Hepatocyte (in vitro differentiated cells): Measurements from ENCODE around the gene LILRA6. TPM values are rescaled to one million over a fixed set of nuclear protein-coding genes. Genes with fewer than 3 reads are reported as not detected.
"Not testable (repeated sequence)": the region's sequence is repeated elsewhere in the genome, so short reads cannot be mapped to it uniquely, and the experiment has no call there.

Experiments
- DNase-seq: peaks from one replicate; pipeline ENCODE4 v3.0.0-alpha.2; 2016; ENCODE audit warnings: low spot score
- H2AFZ ChIP-seq: fragments of 200-600 bp; sonication (generic); 2 replicates; pipeline ENCODE4 v1.6.0; 2016; ENCODE audit warnings: antibody characterized with exemption, mild to moderate bottlenecking
- H3K27ac ChIP-seq: fragments of 200-600 bp; sonication (generic); 2 replicates; pipeline ENCODE4 v1.5.1; 2016; ENCODE audit warnings: mild to moderate bottlenecking
- H3K27me3 ChIP-seq: fragments of 200-600 bp; sonication (generic); 2 replicates; pipeline ENCODE4 v1.6.1; 2016
- H3K36me3 ChIP-seq: fragments of 200-600 bp; sonication (generic); replicated peaks from 2 replicates; pipeline ENCODE4 v1.5.1; 2016; ENCODE audit warnings: low read depth; ENCODE audit not compliant: insufficient read depth
- H3K4me1 ChIP-seq: fragments of 200-600 bp; sonication (generic); 2 replicates; pipeline ENCODE4 v1.5.1; 2016; ENCODE audit warnings: mild to moderate bottlenecking, moderate library complexity; ENCODE audit not compliant: insufficient read depth
- H3K4me2 ChIP-seq: fragments of 200-600 bp; sonication (generic); 2 replicates; pipeline ENCODE4 v1.6.0; 2016
- H3K4me3 ChIP-seq: fragments of 200-600 bp; sonication (generic); 2 replicates; pipeline ENCODE4 v1.5.1; 2016; ENCODE audit warnings: mild to moderate bottlenecking
- H3K79me2 ChIP-seq: fragments of 200-600 bp; sonication (generic); 2 replicates; pipeline ENCODE4 v1.6.0; 2017; ENCODE audit warnings: mild to moderate bottlenecking
- H3K9me2 ChIP-seq: fragments of 200-600 bp; sonication (generic); replicated peaks from 2 replicates; pipeline ENCODE4 v1.6.0; 2017; ENCODE audit warnings: mild to moderate bottlenecking; ENCODE audit not compliant: insufficient read depth
- H3K9me3 ChIP-seq: fragments of 200-600 bp; sonication (generic); 2 replicates; pipeline ENCODE4 v1.5.1; 2016; ENCODE audit warnings: low read depth, mild to moderate bottlenecking
- H4K20me1 ChIP-seq: fragments of 200-600 bp; sonication (generic); 2 replicates; pipeline ENCODE4 v1.6.0; 2016; ENCODE audit warnings: mild to moderate bottlenecking; ENCODE audit not compliant: insufficient read depth, poor library complexity, severe bottlenecking
- EZH2 ChIP-seq: fragments of 200-600 bp; sonication (generic); IDR thresholded peaks from 2 replicates; pipeline ENCODE4 v1.6.1; 2016; ENCODE audit warnings: antibody characterized with exemption, mild to moderate bottlenecking, borderline replicate concordance
- EZH2phosphoT487 ChIP-seq: fragments of 200-600 bp; sonication (generic); IDR thresholded peaks from one replicate; pipeline ENCODE4 v1.6.1; 2018; ENCODE audit warnings: antibody characterized with exemption, mild to moderate bottlenecking, low read depth, moderate library complexity; ENCODE audit not compliant: unreplicated experiment, severe bottlenecking
- WGBS: methylation state at CpG from one replicate; pipeline ENCODE4 v1.1.6; 2016; ENCODE audit warnings: low lambda C conversion rate; ENCODE audit errors: missing lambda C conversion rate; 5-methylcytosine and 5-hydroxymethylcytosine counted together
- polyA plus RNA-seq: library from polyadenylated mRNA; unstranded; fragments of >200 nt; fragmentation: Nextera tagmentation; extraction: Ambion mirVana; gene quantifications from 2 replicates; pipeline ENCODE4 v1.2.1, GENCODE V29; 2016
- total RNA-seq: library from RNA; depleted of rRNA; stranded (reverse); fragments of >200 nt; gene quantifications from 2 replicates; pipeline ENCODE4 v1.2.3, GENCODE V29; 2014
- TF ChIP-seq, protein P1 (sequence below): fragments of 200-600 bp; sonication (generic); IDR thresholded peaks from 2 replicates; pipeline ENCODE4 v1.5.1; 2016; ENCODE audit warnings: antibody characterized with exemption, mild to moderate bottlenecking; ENCODE audit not compliant: poor library complexity

The LILRA6 gene
- total and polyA plus RNA-seq, 2 experiments from 2014 or later = 0.36 TPM; not detected in 1

DNA sequence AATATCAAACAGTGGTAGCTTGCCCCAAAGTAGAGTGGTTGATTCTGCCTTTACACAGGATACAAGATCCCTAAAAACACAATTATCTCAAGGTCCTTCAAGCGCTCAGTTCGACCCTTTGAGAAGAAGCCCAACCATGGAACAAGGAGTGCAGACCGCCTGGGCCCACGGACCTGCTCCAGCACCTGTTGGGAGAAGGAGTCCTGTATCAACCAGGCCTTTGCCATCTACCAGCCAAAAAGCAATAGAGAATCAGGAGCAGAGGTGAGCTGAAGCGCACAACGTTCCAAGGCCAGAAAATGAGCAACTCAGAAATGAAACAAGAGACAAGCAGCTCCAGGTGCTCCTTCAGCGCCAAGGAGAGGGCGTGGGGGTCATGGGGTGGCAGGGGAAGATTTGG is 13.4 kb downstream of the LILRA6 start:
- Histone ChIP-seq H3K36me3 (no peaks in the 10 kb centered on the region), H3K9me2 (no peaks in the 10 kb centered on the region), H4K20me1 (no peaks in the 10 kb centered on the region), H3K79me2 (no peaks in the 10 kb centered on the region), H3K27me3 (peaks cover 5% of the 10 kb centered on the region), H3K4me1 (no peaks in the 10 kb centered on the region), H3K9me3 (no peaks in the 10 kb centered on the region), H3K4me2 (no peak overlapping the region), H2AFZ (no peak overlapping the region), H3K27ac (no peak overlapping the region), H3K4me3 (no peak overlapping the region)
- no peak for DNase-seq
- WGBS = 89% methylated on average over 8 of the region's 8 CpGs
- no peak for TF ChIP-seq EZH2phosphoT487
- TF ChIP-seq, protein P1, sequence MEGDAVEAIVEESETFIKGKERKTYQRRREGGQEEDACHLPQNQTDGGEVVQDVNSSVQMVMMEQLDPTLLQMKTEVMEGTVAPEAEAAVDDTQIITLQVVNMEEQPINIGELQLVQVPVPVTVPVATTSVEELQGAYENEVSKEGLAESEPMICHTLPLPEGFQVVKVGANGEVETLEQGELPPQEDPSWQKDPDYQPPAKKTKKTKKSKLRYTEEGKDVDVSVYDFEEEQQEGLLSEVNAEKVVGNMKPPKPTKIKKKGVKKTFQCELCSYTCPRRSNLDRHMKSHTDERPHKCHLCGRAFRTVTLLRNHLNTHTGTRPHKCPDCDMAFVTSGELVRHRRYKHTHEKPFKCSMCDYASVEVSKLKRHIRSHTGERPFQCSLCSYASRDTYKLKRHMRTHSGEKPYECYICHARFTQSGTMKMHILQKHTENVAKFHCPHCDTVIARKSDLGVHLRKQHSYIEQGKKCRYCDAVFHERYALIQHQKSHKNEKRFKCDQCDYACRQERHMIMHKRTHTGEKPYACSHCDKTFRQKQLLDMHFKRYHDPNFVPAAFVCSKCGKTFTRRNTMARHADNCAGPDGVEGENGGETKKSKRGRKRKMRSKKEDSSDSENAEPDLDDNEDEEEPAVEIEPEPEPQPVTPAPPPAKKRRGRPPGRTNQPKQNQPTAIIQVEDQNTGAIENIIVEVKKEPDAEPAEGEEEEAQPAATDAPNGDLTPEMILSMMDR = no peak
- no peak for TF ChIP-seq EZH2

DNA sequence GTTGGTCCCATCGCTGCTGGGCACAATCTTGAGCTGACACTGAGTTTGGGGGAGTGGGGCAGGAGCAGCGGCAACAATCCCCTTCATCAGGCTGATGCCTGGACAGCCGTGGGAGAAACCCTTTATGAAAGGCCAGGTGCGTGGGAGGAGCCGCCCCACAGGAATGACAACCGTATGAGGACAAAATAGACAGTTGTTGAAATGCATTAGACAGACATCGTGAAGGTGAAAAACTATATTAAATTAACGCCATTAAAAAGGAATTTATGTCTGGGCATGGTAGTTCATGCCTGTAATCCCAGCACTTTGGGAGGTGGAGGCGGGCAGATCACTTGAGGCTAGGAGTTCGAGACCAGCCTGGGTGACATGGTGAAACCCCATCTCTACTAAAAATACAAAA is 18.0 kb downstream of the LILRA6 start:
- H3K9me2 ChIP-seq, H4K20me1 ChIP-seq, H3K4me1 ChIP-seq, H3K79me2 ChIP-seq, DNase-seq, H3K27me3 ChIP-seq, H3K27ac ChIP-seq, H3K4me3 ChIP-seq, H3K36me3 ChIP-seq, H3K9me3 ChIP-seq, H3K4me2 ChIP-seq, H2AFZ ChIP-seq: not testable (repeated sequence)
- WGBS = 87% methylated on average over 10 of the region's 10 CpGs

DNA sequence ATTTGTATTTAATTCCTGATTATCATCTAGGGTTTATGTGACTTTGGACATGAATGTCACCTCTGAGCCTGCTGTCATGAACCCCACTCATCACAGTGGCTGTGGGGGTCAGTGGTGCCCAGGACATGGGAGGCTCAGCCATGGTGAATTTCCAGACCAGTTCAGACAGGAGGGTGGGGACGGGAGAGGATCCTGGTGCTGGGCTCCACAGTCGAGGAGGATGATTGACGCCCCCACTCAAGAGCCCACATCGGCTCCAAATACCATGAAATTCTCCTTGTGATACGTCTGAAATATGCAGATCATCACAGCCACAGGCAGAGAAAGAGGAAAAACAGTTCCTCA is 18.7 kb downstream of the LILRA6 start:
- WGBS = 80% methylated on average over 5 of the region's 5 CpGs
- DNase-seq, H2AFZ ChIP-seq: not testable (repeated sequence)

DNA sequence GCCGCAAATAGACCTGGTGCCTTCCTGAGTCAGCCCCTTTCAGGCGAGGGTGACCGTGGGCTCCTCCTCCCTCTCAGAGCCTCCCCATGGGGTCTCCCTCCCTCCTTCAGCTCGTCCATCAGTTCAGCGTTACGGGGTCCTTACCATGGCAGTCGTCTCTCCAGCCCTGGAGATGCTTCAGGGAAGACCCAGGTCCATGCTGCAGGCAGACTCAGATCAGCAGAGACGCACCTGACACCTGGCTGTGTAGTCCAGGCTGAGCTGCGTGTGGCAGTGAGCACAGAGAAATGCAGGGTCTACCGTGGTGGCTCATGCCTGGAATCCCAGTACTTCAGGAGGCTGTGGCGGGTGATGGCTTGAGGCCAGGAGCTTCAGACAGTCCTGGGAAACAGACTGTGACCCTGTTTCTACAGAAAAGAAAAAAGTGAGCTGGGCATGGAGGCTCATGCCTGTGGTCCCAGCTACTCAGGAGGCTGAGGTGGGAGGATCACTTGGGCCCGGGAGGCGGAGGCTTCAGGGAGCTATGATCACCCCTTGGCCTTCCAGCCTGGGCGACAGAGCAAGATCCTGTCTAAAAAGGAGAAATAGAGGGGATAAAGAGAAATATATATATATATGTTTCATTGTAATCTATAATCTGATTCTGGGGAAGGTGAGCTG is 19.2 kb downstream of the LILRA6 start:
- H4K20me1 ChIP-seq, H3K9me3 ChIP-seq, H3K79me2 ChIP-seq, H3K36me3 ChIP-seq, H3K4me3 ChIP-seq, H3K9me2 ChIP-seq, H3K4me2 ChIP-seq, H3K27me3 ChIP-seq, H2AFZ ChIP-seq, H3K4me1 ChIP-seq, DNase-seq, H3K27ac ChIP-seq: not testable (repeated sequence)
- WGBS = 55% methylated on average over 14 of the region's 14 CpGs

More for the DNA sequence above, 18.7 kb downstream of the LILRA6 start:
- H3K27ac ChIP-seq, H4K20me1 ChIP-seq, H3K36me3 ChIP-seq, H3K9me3 ChIP-seq, H3K4me2 ChIP-seq, H3K9me2 ChIP-seq, H3K4me1 ChIP-seq, H3K27me3 ChIP-seq, H3K79me2 ChIP-seq, H3K4me3 ChIP-seq: not testable (repeated sequence)

DNA sequence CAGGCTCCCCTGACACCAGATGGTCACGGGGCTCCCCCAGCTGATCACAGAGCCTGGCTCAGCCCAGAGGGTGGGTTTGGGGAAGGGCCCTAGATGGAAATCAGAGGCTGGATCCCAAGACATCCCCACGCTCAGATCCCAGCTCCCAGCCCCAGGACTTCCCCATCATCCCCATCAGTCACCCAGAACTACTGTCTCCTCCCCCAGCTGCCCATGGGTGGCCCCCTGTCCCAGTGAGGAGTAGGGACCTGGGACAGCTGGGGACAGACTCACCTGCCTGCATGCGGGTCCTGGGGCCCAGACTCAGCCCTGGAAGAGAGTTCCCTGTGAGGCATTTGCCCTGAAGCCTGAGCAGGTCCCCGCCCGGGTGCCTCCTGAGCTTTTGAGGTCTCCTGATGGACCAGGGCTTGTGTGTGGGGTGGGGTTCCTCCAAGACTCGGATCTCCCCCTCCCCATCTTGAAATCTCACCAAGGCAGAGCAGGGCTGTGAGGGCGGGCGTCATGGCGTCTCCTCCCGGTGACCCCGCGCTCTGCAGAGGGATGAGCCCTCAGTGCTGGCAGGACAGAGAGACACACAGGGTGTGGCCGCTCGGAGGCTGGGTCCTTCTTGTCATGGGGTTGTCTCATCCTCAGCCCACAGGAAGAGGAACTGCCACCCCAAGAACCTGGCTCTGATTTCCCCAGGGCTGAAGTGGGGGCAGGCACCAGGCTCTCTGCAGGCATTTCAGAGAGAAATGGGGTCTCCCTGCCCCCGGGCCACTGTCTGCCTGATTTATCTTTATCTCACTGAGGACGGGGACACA is 19.9 kb downstream of the LILRA6 start, which contains the start of gene LILRB3:
Gene LILRB3 (minus strand): TSS at position 534 of the 803 bp plus-strand sequence. CDS start 31 bp downstream, at position 503.
- H3K9me3 ChIP-seq, H3K36me3 ChIP-seq, H3K79me2 ChIP-seq, H3K4me3 ChIP-seq, H3K27me3 ChIP-seq, H4K20me1 ChIP-seq, H3K4me2 ChIP-seq, H3K9me2 ChIP-seq, H3K4me1 ChIP-seq, H2AFZ ChIP-seq, DNase-seq, H3K27ac ChIP-seq: not testable (repeated sequence)
- WGBS = 77% methylated on average over 15 of the region's 16 CpGs

DNA sequence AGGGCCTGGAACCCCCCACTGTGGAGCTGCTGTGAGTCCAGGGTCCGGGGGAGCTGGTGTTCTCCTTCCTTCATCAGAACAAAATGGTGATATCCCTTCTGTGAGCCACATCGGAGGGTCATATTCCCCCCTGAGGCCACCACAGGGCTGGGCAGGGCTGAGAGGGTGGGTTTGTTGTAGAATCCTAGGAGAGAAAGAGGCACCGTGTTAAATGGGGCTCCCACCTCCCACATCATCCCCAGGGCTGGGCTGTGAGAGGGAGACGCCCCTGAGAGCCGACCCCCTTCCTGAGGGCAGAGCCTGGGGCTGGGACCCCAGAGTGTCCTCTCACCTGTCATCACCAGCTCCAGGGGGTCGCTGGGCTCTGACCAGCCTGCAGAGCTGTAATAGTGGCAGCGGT is 20.6 kb downstream of the LILRA6 start:
- H3K4me1 ChIP-seq, H3K4me2 ChIP-seq, H3K79me2 ChIP-seq, H3K27ac ChIP-seq, H2AFZ ChIP-seq, H4K20me1 ChIP-seq, H3K36me3 ChIP-seq, H3K9me2 ChIP-seq, DNase-seq, H3K9me3 ChIP-seq, H3K4me3 ChIP-seq, H3K27me3 ChIP-seq: not testable (repeated sequence)
- 91% methylated on average over 5 of the region's 7 CpGs for WGBS

DNA sequence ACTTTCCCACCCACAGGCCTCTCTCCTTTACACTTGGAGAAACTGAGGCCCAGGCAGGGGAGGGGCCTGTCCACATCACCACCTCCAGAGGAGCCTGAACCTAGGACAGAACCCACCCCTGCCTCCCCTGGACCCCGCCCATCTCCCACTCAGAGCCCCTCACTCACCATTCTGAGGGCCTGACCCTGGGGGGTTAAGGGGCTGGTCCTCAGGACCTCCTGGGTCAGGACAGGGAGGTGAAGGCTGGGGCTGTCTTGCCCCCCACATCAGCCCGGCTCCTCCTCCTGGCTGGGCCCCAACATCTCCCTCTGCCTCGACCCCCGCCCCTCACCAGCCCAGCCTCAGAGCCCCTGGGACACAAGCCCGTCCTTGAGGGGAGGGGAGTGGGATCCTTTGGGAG is 22.9 kb downstream of the LILRA6 start:
- H3K4me2 ChIP-seq, H3K9me2 ChIP-seq, H4K20me1 ChIP-seq, H3K4me3 ChIP-seq, DNase-seq, H3K79me2 ChIP-seq, H3K27me3 ChIP-seq, H3K36me3 ChIP-seq, H3K4me1 ChIP-seq, H3K27ac ChIP-seq, H2AFZ ChIP-seq, H3K9me3 ChIP-seq: not testable (repeated sequence)
- 91% methylated on average over 5 of the region's 5 CpGs for WGBS
